NCI-H524 treated with DMSO at 0.1 percent for 48 hours (cell line): ENCODE results near the gene CISTR.
"Not testable (repeated sequence)": the region's sequence is repeated elsewhere in the genome, so short reads cannot be mapped to it uniquely, and the experiment has no call there.

ENCODE experiments used
- DNase-seq: peaks from one replicate; lab custom pipeline; 2025; lab: John Stamatoyannopoulos, UW

CISTR gene

DNA sequence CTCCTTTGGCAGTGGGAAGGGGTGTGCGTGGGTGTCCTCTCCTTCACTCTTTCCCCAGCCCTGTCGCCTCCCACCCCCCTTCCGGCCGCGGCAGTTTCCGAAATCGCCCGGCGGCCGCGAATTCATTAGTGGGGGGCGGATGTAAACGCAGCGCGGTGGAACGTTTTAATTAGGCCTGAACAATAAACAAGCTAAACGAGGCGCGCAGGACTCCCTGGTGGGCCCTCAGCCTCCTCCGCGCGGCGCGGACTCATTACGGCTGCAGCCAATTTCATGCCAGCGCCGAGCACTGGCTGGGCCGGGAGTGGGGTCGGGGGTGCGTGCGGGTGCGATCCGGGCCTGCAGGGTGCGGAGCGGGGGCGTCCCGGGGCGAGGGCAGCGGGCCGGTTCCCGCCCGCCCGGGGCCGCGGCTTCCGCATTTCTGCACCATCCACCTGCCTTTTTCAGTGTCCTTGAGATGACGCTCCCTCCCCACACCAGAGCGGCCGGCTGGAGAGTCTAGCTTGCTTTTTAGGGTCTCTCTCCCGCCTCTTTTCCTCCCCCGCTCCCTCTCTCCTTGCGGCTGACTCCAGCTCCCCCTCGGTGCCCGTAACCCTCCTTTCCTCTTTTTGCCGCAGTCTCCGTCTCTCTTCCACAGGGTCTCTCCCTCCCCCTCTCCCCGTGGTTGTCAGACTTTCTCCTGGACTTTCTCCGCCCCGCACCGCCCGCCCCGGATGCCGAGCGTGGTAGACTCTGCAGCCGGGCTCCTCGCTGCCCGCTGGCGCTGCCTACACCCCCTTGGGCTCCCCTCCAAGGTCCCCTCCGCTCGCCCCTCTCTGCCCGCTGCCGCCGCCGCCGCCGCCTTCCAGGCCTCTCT lies at the start of gene CISTR:
TSS of gene CISTR (minus strand) at position 644 of the 856 bp plus-strand sequence.
- DNase-seq = no peak

GRCh38 chr12:53798575-53798974 lies 46.8 kb upstream of the CISTR start:
- DNase-seq = no peak

DNA sequence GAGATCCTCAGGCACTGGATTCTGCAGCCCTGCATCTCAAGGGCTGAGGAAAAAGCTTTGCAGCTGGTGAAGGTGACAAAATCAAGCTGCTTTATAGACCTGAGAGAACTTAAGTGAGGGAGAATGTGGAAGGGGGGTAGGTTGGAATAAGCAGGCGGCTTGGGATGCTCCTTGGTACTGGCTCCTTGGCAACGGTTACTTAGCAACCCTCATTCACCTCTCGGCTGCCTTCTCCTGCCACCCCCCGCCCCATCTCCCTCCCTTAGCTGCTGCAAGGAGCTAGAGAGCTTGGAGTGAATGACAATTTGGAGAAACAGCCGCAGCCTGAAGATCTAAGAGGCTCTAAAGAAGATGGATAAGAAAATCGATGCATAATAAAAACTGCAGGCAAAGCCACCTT lies 44.1 kb upstream of the CISTR start:
- DNase-seq = peak; percentile 50

DNA sequence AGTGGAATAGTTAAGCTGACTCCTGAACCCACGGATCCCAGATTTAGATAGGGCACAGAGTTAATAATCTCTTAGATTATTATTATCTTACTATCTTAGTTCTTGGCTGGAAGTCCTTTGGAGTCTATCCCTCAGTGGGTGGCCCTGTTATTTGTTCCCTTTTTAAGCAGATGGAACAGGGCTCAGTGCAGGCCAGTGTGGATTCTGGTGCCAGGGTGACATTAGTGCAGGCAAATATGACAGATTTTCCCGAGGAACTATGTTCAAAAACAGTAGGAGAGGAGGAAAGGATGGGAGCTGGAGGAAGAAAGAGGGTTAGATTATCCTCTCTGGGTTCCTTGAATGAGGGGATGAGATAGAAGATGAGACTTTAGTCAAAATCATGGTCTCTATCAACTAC lies 41.4 kb upstream of the CISTR start:
- no peak for DNase-seq

GRCh38 chr12:53791735-53792326 lies 40.1 kb upstream of the CISTR start:
- no peak for DNase-seq

GRCh38 chr12:53789570-53789969 lies 37.8 kb upstream of the CISTR start:
- DNase-seq = peak; percentile 27

DNA sequence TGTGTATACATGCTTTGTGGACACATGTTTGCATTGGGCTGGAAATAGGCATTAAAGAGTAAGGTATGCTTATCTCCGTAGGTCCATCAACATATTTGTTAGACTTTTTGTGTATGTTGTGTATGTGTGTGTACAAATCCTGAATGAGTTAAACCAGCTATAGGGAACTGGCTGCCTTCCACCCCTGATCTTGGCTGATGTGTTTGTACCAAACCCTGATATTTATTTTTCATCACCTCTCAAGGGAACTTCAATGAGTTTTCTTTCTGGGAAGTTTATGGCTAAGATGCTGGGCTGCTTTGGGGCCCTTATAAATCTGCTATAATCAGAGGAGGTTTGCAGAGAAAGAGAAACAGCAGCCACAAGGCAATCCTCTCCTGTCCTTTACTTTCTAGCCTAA lies 37.1 kb upstream of the CISTR start:
- DNase-seq = no peak

DNA sequence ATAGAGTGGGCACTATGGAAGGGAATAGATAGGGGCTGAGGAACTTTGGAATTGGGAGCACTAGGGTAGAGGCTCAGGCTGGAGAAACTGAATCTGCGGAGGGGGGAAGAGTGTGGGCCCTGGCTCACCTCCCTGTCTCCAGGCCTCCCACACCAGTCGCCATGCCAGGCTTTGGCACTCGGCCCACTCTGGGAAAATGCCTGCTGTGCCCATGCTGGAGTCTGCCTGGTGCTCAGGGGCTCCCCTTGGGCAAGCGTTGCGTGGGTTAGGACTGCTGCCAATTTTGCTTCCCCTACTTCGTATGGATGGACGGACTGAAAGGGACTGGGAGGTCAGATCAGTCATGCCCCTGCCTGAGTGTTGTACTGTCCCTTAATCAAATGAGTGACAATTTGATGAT lies 34.6 kb upstream of the CISTR start:
- no peak for DNase-seq

DNA sequence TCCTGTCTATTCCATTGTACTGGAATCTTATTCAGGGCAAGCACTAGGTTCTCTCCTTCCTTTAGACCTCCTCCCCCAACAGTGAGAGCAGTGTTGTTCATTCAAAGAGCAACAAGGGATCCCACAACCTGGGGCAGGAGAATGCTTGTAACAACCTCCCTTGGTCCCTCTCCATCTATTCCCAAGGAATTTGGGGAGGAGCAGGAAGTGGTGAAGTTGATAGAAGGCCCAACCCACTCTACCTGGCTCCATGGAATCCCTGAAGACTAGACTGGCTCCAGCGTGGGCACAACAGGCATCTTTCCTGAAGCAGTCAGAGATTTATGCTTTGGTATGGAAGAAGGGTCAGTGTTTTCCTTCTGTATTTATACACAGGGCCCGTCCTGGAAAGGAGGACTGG lies 33.4 kb upstream of the CISTR start:
- no peak for DNase-seq

DNA sequence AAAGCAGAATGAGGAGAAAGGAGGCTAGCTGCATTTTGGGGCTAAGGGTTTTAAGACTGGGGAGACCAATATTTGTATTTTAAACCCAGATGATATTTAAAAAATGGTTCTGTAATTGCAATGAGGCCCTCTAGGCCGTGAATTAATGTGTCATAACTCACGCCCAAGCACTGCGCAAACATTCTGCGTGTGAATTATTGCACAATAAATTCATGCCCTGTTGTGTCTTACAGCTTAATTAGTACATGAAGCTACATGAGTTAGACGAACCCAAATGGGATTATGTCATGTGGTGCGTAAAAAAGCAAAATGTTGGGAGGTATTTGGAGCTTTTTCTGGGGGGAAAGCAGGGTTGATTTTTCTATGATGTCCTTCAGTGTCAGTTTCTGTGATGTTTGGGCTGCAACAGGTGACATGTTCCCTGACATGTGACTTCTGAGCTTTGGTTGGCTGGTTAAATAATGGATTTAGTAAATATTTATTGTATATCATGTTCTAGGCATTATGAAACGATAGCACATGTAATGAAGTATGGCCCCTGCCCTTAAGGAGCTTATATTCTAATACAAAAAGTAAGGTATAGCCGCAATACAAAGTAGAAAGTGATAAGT lies 30.4 kb upstream of the CISTR start:
- no peak for DNase-seq

GRCh38 chr12:53781228-53781801 lies 29.5 kb upstream of the CISTR start:
- DNase-seq = peak; percentile 60

- DNase-seq = peak; percentile 78
Observed at GRCh38 chr12:53780323-53780722, 28.5 kb upstream of the CISTR start.

- not testable (repeated sequence) for DNase-seq
Observed at GRCh38 chr12:53779679-53780078, 27.9 kb upstream of the CISTR start.

GRCh38 chr12:53777936-53778644 lies 26.3 kb upstream of the CISTR start:
- DNase-seq = no peak

DNA sequence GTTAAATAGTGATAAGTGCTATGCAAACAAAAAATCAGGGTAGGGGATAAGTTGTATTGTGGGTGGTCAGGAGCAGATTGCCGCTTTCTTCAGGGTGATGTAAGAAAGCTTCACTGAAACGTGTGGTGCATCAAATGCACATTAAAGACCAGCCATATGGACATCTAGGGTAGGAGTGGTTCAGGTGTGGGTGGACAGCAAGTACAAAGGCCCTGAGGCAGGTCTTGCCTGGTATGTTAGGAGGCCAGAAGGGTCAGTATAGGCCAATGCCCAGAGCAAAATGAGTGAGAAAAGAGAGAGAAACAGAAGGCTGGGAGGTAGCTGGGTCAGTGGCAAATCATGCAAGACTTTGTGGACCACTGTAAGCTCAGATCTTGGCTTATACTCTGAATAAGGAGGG lies 25.6 kb upstream of the CISTR start:
- DNase-seq = no peak

DNA sequence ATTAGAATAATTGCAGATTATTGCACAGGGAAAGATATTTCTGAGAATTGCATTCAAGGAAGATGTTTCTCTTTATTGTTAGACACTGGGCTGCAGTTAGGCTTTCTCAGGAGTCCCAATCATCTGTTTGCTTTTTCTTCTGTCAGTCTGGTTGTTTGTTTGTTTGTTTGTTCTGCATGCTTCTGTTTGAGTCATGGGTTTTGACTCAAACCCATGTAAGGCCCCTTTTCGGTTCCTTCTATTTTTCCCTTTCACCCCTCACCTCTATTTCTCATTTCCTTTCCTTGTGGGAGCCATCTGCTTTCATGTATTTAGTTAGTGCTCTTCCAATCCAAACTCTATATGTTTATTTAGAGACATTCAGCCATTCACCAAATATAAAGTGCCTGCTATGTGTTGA lies 25.1 kb upstream of the CISTR start:
- DNase-seq = no peak

- DNase-seq = no peak
Observed at GRCh38 chr12:53775478-53776145, 23.8 kb upstream of the CISTR start.

DNA sequence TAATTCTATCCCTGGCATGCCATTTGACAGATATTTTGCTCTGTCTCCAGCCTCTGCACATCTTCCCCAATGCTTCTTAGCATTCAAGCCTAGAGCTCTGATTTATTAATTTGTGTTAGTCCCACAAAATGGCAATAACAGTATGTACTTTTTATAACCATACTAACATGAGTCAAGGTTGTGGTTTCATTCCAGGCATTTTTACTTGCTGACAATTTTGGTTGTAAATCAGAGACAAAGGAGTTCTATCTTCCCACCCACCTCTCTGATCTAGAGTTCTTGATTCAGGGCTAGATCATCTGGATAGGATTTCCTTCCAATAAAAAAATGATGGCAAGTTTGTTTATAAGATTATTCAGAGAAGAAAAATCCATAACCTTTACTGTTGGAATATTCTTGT lies 18.5 kb upstream of the CISTR start:
- no peak for DNase-seq

DNA sequence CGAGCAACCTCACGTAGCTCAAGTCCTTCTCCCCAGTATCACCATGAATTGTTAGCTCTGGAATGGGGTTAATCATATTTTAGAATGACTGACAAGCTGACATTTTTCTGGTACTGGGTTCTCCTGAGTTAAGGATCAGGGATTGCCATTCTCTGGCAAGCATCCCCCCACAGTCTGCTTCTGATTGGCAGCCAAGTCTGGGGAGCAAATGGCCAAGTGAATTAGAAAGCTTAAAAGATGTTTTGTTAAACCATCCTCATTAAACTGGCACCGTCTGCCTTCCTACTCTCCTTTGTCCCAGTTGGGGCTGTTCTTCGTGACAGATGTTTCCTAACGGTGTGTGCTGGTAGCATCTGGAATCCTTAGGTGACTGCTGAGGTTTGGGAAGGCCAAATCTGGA lies 17.2 kb upstream of the CISTR start:
- DNase-seq = peak; percentile 29

DNA sequence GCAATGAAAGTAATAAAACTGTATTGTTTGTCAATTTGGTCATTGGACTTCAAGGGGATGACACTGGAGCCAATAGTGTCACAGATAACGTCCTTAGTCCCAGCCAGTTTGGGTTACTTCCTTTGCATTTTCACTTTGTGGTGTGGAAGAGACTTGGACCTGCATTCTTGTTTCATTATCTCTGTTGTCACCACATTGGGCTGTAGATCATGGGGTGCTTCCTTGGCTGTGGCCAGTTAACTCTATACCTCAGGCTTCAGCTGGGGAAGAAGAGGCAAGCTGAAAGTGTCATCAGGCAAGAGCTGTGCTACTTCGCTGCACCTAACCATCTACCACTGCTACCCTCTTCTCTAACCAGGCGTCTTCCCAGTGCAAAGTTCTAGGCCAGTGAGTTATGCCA lies 15.1 kb upstream of the CISTR start:
- DNase-seq = no peak

GRCh38 chr12:53765891-53766290 lies 14.1 kb upstream of the CISTR start:
- DNase-seq = no peak

DNA sequence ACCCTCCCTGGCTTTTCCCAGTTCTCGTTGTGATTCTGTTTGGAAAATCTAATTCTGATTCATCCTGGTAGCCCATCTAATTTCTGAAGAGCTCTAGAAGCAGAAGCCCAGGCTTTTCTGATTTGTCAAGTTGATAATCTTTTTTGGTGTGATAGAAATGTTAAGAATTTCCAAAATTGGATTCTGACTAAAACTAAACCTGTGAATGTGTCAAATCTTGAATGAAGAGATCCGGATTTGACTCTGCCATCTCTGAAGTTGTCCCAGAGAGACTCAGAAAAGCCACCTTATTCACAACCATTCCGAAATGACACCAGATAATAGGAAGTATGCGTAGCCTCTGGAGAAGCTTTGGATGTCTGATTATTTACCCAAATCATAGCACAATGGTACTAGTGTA lies 12.8 kb upstream of the CISTR start:
- no peak for DNase-seq
